ENCODE data around the gene SLC38A9.

SLC38A9 gene

GRCh38 chr5:55600086-55600485, 112.0 kb downstream of the SLC38A9 start:
- no peak for TF ChIP-seq CTCF (IDR thresholded peaks at IDR 0.05; ENCODE audit: borderline replicate concordance, insufficient read depth, low read depth, low read length)
- H3K4me3 ChIP-seq (ENCODE audit: low read depth, low read length): no peak overlapping the region

GRCh38 chr5:55599148-55600050, 112.7 kb downstream of the SLC38A9 start:
- TF ChIP-seq CTCF (IDR thresholded peaks at IDR 0.05; ENCODE audit: borderline replicate concordance, insufficient read depth, low read depth, low read length): no peak
- H3K4me3 ChIP-seq (ENCODE audit: low read depth, low read length): no peak overlapping the region

GRCh38 chr5:55597014-55597981, 114.8 kb downstream of the SLC38A9 start:
- H3K4me3 ChIP-seq (ENCODE audit: low read depth, low read length): no peak overlapping the region

GRCh38 chr5:55594671-55595070, 117.5 kb downstream of the SLC38A9 start:
- TF ChIP-seq CTCF (IDR thresholded peaks at IDR 0.05; ENCODE audit: borderline replicate concordance, insufficient read depth, low read depth, low read length): no peak
- no peak overlapping the region for H3K4me3 ChIP-seq (ENCODE audit: low read depth, low read length)

More at GRCh38 chr5:55597014-55597981, 114.8 kb downstream of the SLC38A9 start:
- no peak for TF ChIP-seq CTCF (IDR thresholded peaks at IDR 0.05; ENCODE audit: borderline replicate concordance, insufficient read depth, low read depth, low read length)

- no peak overlapping the region for H3K4me3 ChIP-seq (ENCODE audit: low read depth, low read length)
- no peak for TF ChIP-seq CTCF (IDR thresholded peaks at IDR 0.05; ENCODE audit: borderline replicate concordance, insufficient read depth, low read depth, low read length)
These were observed 119.0 kb downstream of the SLC38A9 start for GRCh38 chr5:55593115-55593472.

- no peak overlapping the region for H3K4me3 ChIP-seq (ENCODE audit: low read depth, low read length)
- TF ChIP-seq CTCF (IDR thresholded peaks at IDR 0.05; ENCODE audit: borderline replicate concordance, insufficient read depth, low read depth, low read length): no peak
These were observed 119.6 kb downstream of the SLC38A9 start for GRCh38 chr5:55592388-55593114.

All from GM12875 (cell line).